GM21390 (cell line): ENCODE results near the gene SALL2.

ENCODE experiments used
- ATAC-seq: cut with Tn5 transposase; IDR thresholded peaks from one replicate; pipeline ENCODE4 v1.9.1; 2021; ENCODE audit not compliant: unreplicated experiment

Gene SALL2

GRCh38 chr14:21528381-21529348 lies 2.5 kb upstream of the SALL2 start:
- no peak for ATAC-seq

- ATAC-seq = no peak
Measured at GRCh38 chr14:21527318-21527679, 1.2 kb upstream of the SALL2 start.

DNA sequence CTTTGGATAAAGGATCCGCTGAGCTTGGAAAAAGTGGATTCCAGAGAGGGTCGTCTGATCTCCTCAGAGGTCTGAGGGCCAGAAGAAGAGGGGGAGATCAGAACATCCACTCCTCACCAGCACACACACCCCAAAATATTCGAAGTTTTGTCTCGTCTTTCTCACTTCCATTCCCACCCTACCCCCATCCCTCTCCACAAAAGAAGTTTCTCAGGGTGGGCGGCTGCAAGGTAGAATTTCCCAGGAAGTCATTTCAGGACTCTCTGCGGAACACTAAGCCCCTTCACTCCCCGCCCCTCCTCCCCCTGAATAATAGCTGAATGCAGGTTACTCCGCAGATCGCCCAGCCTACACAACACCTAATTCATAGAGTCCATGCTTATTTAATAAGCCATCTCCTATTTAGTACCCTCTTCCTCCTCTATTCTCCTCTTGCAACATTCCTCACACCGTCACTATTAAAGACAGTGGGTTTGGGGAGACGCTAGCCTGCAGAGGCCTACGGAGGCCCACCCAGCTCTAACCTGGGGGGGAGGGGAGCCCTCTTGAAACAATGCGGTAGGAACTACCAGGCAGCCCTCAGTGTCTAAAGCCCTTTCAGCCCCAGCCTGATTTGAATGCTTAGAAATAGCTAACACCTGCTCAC lies 649 bp upstream of the SALL2 start:
- no peak for ATAC-seq

- ATAC-seq = no peak
Measured at GRCh38 chr14:21525571-21525961, 580 bp downstream of the SALL2 start.

- no peak for ATAC-seq
Measured at GRCh38 chr14:21524575-21525490, 1.3 kb downstream of the SALL2 start.

GRCh38 chr14:21523203-21523602 lies 2.9 kb downstream of the SALL2 start:
- no peak for ATAC-seq

DNA sequence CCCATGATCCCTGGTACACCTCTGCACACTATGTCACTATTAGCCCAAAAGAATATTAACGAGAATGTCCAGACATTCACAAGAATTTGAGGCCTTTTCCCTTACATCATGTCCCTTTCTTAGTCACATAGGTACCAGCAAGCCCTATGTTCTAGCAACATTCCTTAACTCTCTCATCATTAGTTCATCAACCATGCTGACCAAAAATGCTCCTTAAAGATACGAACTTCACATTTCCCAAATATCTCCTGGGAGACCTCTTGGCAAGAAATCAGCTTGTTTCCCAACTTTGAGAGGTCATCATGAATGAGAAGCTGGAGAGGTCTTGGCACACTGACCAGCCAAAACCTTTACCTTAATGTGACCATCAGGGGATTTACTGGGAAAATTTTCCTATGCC lies 4.6 kb downstream of the SALL2 start:
- no peak for ATAC-seq

DNA sequence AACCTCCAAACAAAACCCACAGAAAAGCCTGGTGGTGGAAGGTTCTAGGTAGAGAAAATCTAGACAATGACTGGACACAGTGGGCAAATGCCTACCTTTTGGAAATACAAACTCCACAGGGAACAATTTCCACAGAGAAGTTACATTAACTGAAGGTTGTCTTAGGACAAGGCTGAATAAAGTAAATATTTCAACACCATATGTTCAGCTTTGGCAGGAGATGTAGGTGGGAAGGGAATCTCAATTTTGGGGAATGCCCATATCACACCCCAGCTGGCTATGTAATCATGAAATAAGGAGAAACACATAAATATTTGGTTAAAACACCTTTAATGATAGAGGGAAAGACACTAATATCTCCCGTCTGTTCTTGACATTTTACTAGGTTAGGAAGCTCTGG lies 5.4 kb downstream of the SALL2 start:
- no peak for ATAC-seq

GRCh38 chr14:21518725-21519124 lies 7.4 kb downstream of the SALL2 start:
- ATAC-seq = no peak

DNA sequence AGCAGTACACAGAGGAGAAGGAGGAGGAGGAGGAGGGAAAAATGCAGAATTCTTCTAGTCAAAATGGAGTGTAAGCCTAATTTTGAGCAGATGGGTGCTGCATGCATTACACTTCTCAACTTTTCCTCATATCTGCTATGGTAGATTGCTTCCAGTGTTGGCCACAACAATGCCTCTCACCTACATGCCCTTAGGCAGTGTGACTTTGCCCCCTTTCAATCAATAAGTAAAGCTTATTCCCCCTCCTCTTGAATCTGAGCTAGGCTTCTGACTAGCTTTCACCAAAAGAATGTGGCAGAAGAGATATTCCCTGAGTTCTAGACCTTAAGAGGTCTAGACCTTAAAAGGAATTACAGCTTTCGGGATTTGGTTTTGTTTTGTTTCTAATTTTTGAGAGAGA lies 11.8 kb downstream of the SALL2 start:
- no peak for ATAC-seq

DNA sequence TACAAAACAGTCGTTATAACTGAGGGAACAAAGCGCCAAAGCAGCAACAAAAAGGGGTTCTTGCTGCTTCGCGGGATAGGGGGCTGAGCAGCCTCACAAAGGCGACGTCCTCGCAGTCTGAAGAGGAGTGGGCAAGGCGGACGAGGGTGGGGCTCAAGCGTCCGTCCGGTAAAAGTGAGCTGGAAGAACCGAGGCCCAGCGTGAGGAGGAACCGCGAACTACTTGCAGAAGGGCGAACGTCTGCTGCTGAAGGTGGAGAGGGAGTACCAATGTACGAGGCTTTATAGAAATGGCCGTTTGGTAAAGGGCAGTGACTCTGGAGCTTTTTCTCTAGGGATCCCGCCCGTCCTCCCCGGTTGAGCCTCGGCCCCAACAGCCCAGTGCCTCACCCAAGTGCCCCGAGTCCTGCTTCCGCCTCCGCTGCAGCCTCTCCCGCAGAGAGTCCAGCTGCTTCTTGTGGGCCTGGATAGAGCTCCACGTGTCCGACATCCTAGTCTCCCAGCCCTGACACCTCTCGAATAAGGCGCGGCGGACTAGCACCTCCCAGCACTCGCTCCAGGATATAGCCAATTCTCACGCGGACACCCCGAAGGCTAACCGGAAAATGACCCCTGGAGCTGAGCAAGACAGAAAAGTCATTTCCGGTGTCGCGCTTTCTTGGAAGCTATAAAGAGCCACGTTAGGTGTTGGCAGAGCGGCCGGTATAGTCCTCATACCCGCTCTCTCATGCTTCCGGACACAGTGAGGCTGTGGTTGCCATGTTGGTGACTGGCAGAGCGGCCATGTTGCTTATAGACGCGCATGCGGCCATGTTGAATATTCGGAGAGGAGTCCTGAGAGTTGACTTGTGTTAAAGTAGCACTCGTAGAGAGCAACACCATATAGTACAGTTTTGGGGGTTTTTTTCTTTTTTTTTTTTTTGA lies 15.2 kb downstream of the SALL2 start, which contains the start of gene METTL3:
METTL3 (minus strand) TSS at position 606 of the 923 bp plus-strand sequence; CDS start at position 489, 117 bp downstream.
- ATAC-seq = peak; percentile 99

DNA sequence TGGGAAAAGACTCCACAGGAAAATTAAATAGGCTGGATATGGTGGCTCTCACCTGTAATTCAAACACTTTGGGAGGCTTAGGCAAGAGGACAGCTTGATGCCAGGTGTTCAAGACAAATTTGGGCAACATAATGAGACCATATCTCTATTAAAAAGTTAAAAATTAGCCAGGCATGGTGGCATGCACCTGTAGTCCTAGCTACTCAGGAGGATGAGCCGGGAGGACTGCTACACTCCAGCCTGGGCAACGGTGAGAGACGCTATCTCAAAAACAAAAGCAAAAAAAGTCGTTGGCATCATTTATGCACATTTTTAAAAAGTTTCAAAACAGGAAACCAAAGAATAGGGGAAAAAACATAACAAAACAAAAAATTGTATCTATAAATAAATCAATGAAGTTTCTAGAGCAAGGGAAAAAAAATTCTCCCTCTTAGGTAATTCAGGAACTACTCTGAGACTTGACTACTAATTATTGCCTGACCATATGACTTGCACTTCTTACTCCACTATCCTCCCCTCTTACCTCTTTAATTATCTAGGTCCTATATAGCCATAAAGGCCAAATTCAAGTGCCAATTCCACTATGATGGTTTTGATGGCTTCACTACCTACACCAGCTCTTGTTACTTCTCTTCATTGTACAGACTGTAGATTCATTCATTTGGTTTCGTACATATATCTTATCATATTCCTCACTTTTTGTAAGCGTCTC lies 16.6 kb downstream of the SALL2 start:
- no peak for ATAC-seq

- no peak for ATAC-seq
Measured at GRCh38 chr14:21506557-21506956, 19.6 kb downstream of the SALL2 start.

- ATAC-seq = peak; percentile 75
Measured at GRCh38 chr14:21505012-21505553, 21.1 kb downstream of the SALL2 start.

GRCh38 chr14:21503376-21503775 lies 22.8 kb downstream of the SALL2 start:
- no peak for ATAC-seq

DNA sequence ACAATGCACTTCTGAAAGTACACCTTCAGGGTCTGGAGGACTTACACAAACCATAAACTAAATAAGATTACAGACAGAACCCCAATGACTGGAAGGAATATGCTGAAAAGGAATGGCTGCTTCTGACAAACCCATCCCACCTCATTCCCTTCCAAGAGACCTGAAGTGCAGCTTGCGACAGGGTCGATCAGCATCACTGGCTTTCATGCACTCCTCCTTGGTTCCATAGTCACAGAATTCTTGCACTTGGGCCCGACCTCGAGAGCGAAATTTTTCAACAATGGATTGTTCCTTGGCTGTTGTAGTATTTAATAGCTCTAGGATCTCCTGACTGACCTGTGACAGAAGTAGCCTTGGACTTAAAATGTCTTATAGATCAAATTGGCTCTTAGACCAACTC lies 24.6 kb downstream of the SALL2 start:
- ATAC-seq = no peak

DNA sequence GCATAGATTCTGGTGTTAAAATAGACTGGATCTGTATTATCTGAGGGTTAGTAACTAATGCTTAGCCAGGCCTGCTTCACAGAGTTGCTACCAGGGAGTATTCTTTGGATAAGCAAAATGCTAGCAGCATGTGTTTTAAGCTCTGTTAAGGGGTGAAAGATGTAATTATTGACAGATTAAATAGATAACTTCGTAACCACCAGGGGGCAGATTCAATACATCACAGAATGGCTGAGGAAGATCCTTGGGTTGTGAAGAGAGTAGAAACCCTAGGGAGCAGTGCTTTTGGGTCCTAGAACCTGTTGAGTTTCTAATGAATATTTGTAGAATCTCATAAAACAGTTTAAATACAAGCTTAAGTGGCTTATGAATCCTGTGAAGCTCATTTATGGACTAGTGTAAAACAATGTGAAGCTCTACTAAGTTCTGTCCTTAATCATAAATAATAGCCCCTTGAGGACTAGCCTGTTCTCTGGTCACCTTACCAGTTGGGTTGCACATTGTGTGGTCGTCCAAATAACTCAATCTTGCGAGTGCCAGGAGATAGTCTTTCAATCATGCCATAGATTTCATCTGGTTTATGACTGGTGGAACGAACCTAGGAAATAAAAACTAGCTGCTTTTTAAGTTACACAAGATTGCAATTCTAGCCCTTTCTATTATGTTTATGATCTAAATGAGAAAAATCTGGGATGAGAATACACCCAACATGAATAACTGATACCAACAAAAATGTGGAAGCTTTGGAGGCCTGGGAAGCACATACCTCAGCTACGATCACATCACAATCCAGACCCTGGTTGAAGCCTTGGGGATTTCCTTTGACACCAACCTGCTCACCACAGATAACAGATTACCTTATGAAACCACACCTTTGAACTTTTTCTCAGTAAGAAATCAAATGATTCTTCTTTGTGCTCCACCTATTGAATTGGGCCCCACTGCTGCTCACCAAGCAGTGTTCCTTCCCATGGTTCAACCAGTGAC lies 27.3 kb downstream of the SALL2 start:
- ATAC-seq = no peak

DNA sequence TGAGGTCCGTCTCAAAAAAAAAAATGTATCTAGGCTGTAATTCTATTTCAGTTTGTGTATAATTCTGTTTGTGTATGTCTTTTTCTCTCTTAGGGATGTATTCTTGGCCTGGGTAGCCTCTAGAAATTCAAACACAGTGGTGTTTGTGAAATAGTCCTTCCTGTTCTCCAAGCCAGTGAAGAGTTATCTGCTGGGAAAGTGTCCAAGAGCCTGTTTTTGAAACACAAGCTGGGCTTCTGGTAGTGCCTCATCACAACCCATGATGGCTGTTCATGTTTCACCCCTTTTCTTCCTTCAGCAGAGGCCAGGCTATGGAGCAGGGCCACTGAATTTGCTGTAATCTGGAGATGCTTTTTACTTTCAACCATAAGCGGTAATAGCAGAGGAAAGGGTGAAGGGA lies 29.7 kb downstream of the SALL2 start:
- no peak for ATAC-seq
